Skeletal muscle cell (primary cell): ENCODE measurements around the gene JADE2.
"Not testable (repeated sequence)": the region's sequence is repeated elsewhere in the genome, so short reads cannot be mapped to it uniquely, and the experiment has no call there.

ENCODE experiments used
- DNase-seq: peaks from one replicate; pipeline ENCODE4 v3.0.0-alpha.2; 2010; ENCODE audit warnings: low read depth
- H3K4me3 ChIP-seq: 2 replicates; pipeline ENCODE4 v1.5.1; 2011; ENCODE audit warnings: low read depth, mild to moderate bottlenecking, control low read depth, low read length, moderate library complexity

Gene JADE2

GRCh38 chr5:134547579-134547978 is 22.1 kb downstream of the JADE2 start:
- peak; percentile 63 for DNase-seq
- H3K4me3 ChIP-seq: no peak overlapping the region

GRCh38 chr5:134547999-134548658 is 22.7 kb downstream of the JADE2 start:
- no peak for DNase-seq
- no peak overlapping the region for H3K4me3 ChIP-seq

GRCh38 chr5:134549714-134550113 is 24.2 kb downstream of the JADE2 start:
- no peak overlapping the region for H3K4me3 ChIP-seq

GRCh38 chr5:134550271-134551214 is 25.1 kb downstream of the JADE2 start:
- no peak for DNase-seq
- H3K4me3 ChIP-seq: no peak overlapping the region

More at GRCh38 chr5:134549714-134550113, 24.2 kb downstream of the JADE2 start:
- DNase-seq: peak; percentile 61

GRCh38 chr5:134551901-134552300 is 26.4 kb downstream of the JADE2 start:
- no peak overlapping the region for H3K4me3 ChIP-seq
- no peak for DNase-seq

- H3K4me3 ChIP-seq: no peak overlapping the region
- DNase-seq: peak; percentile 83
Measured at GRCh38 chr5:134552301-134552700, 26.8 kb downstream of the JADE2 start.

- H3K4me3 ChIP-seq, DNase-seq: not testable (repeated sequence)
Measured at GRCh38 chr5:134552716-134553115, 27.2 kb downstream of the JADE2 start.

- DNase-seq: no peak
- H3K4me3 ChIP-seq: no peak overlapping the region
Measured at GRCh38 chr5:134553821-134554267, 28.4 kb downstream of the JADE2 start.

GRCh38 chr5:134554319-134555222 is 29.1 kb downstream of the JADE2 start:
- DNase-seq: peak; percentile 58
- H3K4me3 ChIP-seq: no peak overlapping the region

GRCh38 chr5:134555223-134555889 is 29.9 kb downstream of the JADE2 start:
- DNase-seq: no peak
- no peak overlapping the region for H3K4me3 ChIP-seq

GRCh38 chr5:134555890-134556311 is 30.4 kb downstream of the JADE2 start:
- no peak overlapping the region for H3K4me3 ChIP-seq
- no peak for DNase-seq

GRCh38 chr5:134556588-134556987 is 31.1 kb downstream of the JADE2 start:
- not testable (repeated sequence) for H3K4me3 ChIP-seq, DNase-seq

GRCh38 chr5:134556994-134557393 is 31.5 kb downstream of the JADE2 start:
- DNase-seq: no peak
- H3K4me3 ChIP-seq: no peak overlapping the region

- H3K4me3 ChIP-seq: no peak overlapping the region
- no peak for DNase-seq
Measured at GRCh38 chr5:134559672-134560071, 34.2 kb downstream of the JADE2 start.

GRCh38 chr5:134560698-134561097 is 35.2 kb downstream of the JADE2 start:
- DNase-seq: no peak

GRCh38 chr5:134561871-134562296 is 36.4 kb downstream of the JADE2 start:
- DNase-seq: no peak
- no peak overlapping the region for H3K4me3 ChIP-seq

More at GRCh38 chr5:134560698-134561097, 35.2 kb downstream of the JADE2 start:
- no peak overlapping the region for H3K4me3 ChIP-seq

GRCh38 chr5:134563221-134563620 is 37.8 kb downstream of the JADE2 start:
- no peak overlapping the region for H3K4me3 ChIP-seq
- DNase-seq: no peak

- no peak overlapping the region for H3K4me3 ChIP-seq
- DNase-seq: no peak
Measured at GRCh38 chr5:134563962-134564361, 38.5 kb downstream of the JADE2 start.

- H3K4me3 ChIP-seq: no peak overlapping the region
- no peak for DNase-seq
Measured at GRCh38 chr5:134564396-134564795, 38.9 kb downstream of the JADE2 start.
